ENCODE data around the gene COQ10A.

GRCh38 chr12:56304872-56305590 is 38.3 kb downstream of the COQ10A start:
- no peak for TF ChIP-seq CTCF (conservative IDR thresholded peaks at IDR 0.05)
- no peak for TF ChIP-seq EZH2 (IDR thresholded peaks at IDR 0.05; ENCODE audit: low read depth)

Data from PC-9 (cell line).